T1000 (cell line): ENCODE data around the gene XRCC6.
"Not testable (repeated sequence)": the region's sequence is repeated elsewhere in the genome, so short reads cannot be mapped to it uniquely, and the experiment has no call there.

ENCODE experiments used
- DNase-seq: peaks from one replicate; lab custom pipeline; 2025; ENCODE audit warnings: mixed read lengths; lab: John Stamatoyannopoulos, UW

XRCC6 gene

DNA sequence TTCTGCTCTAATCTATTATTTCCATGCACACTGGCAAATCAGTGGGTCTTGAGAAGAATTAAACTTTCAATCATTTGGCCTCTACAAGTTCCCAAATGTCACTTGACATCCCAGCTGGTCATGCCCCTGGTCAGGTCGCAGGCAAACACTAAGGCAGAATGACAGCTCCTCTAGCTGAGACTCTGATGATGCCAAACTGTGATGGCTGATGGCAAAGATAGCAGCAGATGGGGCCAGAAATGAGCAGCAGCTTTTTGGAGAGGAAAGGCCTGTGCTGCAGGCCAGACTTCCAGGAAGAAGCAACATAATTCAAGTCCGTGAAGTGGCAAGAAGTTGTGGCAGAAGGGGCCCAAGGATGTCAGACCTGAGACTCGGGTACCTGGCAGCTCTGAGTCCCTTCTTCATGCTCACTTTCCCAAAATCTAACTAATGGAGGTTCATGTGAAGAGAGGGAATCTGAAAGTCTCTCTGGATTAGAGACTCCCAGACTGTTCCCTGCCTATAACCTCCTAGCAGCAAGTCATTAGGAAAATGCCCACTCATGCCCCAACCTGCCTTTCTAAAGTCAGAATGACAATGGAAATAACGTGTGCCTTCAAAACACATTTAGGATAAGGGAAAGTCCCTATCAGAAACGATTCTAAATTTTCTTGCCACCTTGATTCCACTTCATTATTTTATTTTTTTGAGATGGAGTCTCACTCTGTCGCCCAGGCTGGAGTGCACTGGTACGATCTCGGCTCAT lies 22.0 kb upstream of the XRCC6 start:
- no peak for DNase-seq

DNA sequence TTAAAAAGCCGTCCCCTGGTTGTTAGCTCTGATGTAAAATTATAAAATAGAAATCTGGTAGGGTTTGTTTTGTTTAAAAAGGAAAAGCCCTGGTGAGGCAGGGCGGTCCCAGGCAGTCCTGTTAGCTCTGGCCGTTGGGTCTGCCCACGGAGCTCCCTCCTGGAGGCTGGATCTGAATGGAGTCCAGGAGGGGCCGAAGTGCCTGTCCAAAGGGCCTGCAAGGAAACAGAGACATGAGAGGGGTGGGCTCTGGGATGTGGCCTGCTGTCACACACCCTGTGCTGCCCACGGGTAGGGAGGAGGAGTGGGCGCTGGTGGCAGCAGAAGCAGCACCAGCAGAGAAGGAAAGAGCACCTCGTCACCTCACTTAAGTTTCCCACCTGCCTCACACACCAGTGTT lies 20.1 kb upstream of the XRCC6 start:
- no peak for DNase-seq

DNA sequence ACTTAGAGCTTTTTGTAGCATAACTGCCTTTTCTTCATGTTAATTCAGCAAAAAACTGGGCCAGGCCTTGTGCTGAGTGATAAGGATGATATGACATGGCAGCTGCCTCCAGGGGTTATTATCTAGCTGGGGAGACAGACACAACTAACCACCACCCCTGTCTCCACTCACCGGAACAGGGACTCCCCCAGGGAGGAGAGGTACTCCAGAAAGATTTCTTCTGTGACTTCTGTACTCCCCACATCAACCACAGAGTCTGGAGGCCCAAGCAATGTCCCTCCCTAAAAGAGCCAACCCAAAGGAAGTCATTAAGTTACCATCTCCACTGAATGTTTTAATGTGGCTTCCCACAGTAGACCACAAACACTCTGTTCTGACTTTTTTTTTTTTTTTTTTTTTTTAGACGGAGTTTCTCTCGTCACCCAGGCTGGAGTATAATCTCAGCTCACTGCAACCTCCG lies 17.2 kb upstream of the XRCC6 start:
- DNase-seq: no peak

DNA sequence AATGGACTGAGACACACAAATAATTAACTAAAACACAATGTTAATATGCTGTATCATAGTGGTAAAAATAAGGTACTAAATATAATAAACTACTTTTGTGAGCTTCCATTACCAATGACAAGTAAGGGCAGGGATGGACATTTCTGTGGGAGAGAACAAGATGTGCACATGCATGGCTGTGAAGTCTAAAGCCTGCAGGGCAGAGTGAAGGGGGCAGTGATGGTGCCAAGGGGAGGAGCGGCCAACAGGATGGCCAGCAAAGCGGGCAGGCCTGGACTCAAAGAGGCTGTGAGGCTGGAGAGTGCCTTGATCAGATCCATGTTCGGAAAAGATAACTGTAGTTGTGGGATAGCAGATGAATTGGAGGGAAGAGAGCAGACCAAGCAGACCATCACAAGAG lies 12.7 kb upstream of the XRCC6 start:
- DNase-seq: no peak

DNA sequence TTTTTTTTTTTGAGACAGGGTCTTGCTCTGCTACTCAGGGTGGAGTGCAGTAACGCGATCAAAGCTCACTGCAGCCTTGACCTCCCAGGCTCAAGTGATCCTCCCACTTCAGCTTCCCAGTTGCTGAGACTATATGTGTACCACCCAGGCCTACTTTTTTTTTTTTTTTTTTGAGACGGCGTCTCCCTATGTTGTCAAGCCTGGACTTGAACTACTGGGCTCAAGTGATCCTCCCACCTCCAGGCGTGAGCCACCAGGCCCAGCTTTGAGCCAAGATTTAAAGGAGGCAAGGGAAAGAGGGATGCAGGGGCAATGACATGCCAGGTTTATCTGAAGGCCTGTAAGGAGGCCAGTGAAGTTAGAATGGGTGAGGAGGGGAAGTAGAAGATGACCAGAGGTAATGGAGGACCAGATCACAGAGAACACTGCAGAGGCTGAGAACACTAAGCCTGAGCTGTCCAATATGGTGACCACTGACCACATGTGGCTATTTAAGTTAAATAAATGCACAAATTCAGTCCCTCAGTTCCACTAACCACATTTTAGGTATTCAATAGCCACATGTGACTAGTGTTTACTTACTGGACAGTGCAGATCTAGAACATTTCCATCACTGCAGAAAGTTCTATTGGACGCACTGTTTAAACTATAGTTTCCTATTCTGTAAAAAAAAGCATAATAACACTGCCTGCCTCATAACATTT lies 8.3 kb upstream of the XRCC6 start:
- no peak for DNase-seq

DNA sequence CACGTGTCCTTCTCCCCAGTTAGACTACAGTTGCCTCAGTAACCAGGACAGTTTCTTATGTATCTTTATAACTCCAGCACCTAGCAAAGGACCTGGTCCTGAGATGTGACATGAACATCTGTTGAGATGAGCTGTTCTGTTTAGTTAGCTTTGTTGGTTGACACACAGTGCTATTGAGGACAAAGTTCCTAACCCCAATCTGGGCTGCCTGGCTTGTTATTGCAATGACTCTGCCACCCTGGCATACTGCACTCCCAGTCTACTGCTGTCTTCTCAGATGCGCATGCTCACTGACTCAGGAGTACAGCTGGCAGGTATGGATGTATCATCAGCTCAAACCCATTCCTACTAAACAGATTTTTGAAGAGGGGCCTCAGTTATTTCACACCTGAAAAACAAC lies 7.6 kb upstream of the XRCC6 start:
- DNase-seq: no peak

DNA sequence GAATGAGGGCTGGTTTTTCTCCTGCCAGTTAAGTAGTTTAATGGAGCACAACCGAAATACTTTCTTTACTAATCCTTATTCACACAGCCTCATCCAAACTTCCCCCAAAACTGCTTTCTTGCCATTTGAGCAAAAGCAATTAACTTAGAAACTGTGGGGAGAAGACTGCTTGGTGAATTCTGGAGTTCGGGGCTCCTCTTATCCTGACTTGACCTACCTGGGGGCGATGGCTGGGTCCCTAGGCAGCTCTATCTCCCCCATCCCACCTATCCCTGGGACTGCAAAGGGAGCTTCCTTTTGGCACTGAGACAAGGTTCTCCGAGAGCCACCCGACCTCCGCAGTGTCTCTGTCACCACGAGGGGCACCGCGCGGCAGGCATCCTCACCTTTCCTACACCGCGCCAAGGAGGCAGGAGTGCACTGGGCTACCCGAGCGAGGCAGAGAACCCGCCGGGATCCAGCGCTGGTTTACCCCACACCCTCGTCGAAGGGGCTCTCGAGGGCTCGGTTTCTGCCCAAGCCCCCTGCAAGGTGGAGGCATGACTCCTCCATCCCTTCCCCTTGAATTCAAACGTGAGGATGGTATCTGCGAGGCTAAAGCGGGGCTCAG lies 1.0 kb upstream of the XRCC6 start:
- peak; percentile 8 for DNase-seq

DNA sequence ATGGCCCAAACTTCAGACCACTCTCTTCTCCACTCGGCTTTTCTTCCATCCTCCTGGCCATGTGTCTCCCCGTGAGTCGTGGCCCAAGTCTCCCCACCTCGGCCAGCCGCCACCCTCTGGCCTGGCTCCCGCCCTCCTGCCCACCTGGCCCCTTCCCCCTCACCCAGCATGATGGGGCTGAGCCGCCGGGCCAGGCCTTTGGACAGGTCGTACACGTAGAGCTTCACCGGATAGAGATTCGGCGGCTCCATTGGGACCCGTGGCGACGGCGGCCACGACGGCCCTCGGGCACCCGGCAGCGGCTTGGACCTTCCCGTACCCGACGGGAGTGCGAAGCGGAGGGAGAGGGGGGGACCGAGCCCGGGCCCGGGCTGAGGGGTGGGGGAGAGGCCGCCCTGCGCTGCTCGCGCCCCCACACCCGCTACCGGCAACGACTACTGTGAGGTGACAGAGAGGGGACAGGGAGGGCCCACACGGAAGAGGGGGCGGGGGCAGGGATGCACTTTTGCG lies 451 bp upstream of the XRCC6 start, which contains the start of gene DESI1:
Gene DESI1 (minus strand): TSS at position 455 of the 510 bp plus-strand sequence. CDS start 204 bp downstream, at position 251.
- DNase-seq: no peak

DNA sequence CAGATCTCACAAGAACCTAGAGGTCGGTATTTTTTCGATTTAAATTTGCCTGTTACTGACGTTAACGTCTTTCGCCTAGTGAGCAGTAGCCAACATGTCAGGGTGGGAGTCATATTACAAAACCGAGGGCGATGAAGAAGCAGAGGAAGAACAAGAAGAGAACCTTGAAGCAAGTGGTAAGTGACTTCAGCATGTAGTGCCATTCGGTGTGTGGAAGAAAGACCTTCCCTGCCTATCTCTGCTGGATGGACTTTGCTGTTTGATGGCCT lies 750 bp downstream of the XRCC6 start:
- DNase-seq: no peak

DNA sequence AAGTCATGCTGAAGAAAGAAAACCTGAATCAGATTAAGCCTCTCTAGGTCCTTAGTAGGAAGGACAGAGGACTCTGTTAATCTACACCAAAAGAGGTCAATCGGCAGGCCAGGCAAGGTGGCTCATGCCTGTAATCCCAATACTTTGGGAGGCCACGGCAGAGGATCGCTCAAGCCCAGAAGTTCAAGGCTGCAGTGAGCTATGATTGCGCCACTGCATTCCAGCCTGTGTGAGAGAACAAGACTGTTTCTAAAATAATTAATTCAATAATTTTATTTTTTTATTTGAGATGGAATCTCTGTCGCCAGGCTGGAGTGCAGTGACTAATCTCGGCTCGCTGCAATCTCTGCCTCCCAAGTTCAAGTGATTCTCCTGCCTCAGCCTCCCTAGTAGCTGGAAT lies 4.5 kb downstream of the XRCC6 start:
- no peak for DNase-seq

DNA sequence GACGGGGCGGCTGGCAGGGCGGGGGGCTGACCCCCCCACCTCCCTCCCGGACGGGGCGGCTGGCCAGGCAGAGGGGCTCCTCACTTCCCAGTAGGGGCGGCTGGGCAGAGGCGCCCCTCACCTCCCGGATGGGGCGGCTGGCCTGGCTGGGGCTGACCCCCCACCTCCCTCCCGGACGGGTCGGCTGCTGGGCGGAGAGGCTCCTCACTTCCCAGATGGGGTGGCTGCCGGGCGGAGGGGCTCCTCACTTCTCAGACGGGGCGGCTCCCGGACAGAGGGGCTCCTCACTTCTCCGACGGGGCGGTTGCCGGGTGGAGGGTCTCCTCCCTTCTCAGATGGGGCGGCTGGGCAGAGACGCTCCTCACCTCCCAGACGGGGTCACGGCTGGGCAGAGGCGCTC lies 10.0 kb downstream of the XRCC6 start:
- DNase-seq: not testable (repeated sequence)

DNA sequence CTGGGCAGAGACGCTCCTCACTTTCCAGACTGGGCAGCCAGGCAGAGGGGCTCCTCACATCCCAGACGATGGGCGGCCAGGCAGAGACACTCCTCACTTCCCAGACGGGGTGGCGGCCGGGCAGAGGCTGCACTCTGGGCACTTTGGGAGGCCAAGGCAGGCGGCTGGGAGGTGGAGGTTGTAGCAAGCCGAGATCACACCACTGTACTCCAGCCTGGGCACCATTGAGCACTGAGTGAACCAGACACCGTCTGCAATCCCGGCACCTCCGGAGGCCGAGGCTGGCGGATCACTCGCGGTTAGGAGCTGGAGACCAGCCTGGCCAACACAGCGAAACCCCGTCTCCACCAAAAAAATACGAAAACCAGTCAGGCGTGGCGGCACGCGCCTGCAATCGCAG lies 10.5 kb downstream of the XRCC6 start:
- not testable (repeated sequence) for DNase-seq

DNA sequence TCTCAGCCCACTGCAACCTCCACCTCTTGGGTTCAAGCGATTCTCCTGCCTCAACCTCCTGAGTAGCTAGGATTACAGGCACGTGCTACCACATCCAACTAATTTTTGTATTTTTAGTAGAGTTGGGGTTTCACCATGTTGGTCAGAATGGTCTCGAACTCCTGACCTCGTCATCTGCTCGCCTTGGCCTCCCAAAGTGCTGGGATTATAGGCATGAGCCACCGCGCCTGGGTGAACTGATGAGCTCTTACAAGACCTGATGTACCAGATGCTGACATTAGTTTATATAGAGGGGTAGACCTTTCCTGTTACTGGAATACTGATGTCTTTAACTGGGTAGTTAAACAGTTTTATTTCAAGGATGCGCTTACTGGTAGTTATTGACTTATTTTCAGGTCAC lies 13.5 kb downstream of the XRCC6 start:
- not testable (repeated sequence) for DNase-seq

DNA sequence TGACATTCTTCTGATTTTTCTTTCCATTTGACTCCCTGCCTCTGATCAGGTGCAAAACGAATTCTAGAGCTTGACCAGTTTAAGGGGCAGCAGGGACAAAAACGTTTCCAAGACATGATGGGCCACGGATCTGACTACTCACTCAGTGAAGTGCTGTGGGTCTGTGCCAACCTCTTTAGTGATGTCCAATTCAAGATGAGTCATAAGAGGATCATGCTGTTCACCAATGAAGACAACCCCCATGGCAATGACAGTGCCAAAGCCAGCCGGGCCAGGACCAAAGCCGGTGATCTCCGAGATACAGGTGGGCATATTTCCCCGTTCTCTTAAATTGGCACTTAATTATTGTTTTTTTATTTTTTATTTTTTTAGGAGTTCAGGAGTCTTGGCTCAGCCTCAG lies 15.4 kb downstream of the XRCC6 start:
- DNase-seq: no peak

DNA sequence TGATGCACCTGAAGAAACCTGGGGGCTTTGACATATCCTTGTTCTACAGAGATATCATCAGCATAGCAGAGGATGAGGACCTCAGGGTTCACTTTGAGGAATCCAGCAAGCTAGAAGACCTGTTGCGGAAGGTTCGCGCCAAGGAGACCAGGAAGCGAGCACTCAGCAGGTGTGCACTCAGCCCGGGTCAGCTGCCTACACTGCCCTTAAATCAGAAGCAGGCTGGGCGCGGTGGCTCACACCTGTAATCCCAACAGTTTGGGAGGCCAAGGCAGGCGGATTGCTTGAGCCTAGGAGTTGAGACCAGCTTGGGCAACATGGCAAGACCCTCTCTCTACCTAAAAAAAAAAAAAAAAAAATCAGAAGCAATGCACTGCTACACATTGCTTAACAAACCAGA lies 16.5 kb downstream of the XRCC6 start:
- not testable (repeated sequence) for DNase-seq

DNA sequence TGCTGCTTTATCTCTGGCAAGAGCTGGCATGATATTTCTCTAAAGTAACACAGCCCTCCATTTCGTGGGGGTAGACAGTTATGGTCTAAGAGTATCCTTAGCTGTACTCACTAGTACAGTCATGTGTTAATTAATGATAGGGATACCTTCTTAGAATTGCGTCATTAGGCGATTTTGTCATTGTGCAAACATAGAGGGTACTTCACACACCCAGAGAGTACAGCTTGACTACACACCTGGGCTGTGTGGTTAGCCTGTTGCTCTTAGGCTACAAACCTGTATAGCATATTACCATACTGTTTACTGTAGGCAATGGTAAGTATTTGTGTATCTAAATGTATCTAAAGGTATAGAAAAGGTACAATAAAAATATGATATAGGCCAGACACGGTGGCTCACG lies 17.0 kb downstream of the XRCC6 start:
- DNase-seq: no peak

DNA sequence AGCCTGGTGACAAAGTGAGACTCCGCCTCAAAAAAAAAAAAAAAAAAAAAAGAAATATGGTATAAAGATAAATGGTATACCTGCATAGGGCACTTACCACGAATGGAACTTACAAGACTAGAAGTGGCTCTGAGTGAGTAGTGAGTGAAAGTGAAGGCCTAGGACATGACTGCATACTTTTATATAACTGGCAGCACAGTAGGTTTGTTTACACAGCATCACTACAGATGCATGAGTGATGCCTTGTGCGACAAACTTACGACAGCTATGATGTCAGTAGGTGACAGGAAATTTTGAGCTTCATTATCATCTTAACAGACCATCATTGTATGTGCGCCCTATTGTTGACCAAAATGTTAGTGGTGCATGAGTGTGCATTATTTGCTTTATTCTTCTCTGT lies 17.7 kb downstream of the XRCC6 start:
- no peak for DNase-seq

DNA sequence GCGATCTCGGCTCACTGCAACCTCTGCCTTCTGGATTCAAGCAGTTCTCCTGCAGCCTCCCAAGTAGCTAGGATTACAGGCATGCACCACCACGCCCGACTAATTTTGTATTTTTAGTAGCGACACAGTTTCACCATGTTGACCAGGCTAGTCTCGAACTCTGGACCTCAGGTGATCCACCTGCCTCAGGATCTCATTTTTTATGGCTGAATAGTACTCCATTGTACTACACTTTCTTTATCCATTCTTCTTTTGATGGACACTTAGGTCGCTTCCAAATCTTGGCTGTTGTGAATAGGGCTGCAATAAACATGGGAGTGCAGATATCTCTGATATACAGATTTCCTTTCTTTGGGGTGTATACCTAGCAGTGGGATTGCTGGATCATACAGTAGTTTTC lies 20.8 kb downstream of the XRCC6 start:
- DNase-seq: no peak

DNA sequence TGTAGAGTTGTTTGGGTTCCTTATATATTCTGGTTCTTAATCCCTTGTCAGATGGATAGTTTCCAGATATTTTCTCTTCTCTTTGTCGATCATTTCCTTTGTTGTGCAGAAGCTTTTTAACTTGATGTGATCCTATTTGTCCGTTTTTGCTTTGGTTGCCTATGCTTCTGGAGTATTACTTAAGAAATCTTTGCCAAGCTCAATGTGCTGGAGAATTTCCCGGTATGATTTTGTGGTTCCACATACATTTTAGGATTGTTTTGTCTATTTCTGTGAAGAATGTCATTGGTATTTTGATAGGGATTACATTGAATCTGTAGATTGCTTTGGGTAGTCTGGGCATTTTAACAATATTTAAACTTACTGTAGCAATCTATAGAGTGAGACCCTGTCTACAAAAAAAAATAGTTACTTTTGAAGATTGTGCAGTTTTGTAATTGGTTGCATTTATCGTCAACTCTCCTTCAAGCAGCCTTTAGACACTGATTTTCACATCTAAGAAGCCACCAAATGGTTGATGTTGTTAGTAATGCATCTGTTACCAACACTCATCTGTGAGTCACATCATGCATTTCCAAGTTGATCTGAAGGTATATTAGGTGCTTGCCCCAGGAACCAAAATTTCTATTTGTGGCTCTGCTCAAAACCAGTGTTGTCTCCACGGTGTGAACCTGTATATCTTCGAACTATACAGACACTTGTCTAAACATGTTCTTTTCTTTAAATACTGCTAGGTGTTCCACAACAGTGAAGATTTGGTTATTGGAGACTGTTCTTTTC lies 21.4 kb downstream of the XRCC6 start:
- no peak for DNase-seq

DNA sequence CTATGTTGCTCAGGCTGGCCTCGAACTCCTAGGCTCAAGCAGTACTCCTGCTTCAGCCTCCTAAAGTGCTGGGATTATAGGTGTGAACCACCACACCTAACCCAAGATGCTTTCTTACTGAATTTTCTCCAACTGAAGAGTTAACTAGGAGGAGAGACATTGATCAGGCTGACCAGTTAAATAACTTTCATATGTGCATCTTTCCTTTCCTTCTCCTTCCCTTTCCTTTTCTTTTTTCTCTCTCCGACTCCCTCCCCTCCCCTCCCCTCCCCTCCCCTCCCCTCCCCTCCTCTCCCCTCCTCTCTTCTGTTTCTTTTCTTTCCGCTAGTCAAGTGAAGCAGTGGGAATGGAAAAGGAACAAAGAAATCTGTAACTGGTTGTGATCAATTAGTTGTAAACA lies 26.7 kb downstream of the XRCC6 start:
- no peak for DNase-seq

DNA sequence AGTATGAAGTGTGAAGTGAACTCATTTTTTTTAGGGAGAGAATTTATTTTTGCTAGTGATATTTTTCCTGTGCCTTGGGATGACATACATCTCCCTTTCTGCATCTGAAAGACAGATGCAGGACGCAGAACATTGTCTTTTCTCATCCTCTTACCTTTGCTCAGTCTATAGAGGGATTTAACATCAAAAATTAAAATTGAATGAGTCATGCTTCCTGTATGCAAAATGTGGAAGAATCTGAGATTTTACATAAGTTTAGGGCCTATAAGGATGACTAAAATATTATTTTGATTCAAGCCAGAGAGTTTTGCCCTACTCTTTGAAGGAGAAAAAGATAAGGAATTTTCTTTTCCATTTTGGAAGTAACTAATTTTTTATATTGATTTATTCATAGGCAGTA lies 27.3 kb downstream of the XRCC6 start:
- DNase-seq: no peak

DNA sequence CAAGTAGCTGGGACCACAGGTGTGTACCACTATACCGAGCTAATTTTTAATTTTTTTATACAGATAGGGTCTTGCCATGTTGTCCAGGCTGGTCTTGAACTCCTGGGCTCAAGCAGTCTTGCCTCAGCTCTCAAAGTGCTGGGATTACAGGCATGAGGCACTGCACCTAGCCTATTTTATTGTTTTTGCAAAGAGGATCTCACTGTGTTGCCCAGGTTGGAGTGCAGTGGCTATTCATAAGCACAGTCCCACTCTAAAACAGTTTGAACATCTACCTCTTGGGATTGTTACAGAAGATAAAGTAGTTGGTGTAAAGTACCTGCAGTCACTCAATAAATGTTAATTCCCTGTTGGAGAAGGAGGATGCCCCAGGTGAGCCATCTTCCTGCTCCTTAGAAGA lies 29.1 kb downstream of the XRCC6 start:
- no peak for DNase-seq
